K562 (cell line): ENCODE results near the gene STUB1.

Experiments used
- BRCA1 ChIP-seq, 2 experiments: fragments of 450-650 bp in 1 of 2; sonication (generic) in 1 of 2; formaldehyde crosslinking in 1 of 2; IDR thresholded peaks; 2 replicates each; pipeline versions ENCODE4 v1.5.0 to v1.6.1; 2017 to 2020; ENCODE audit warnings: mild to moderate bottlenecking in 1 of 2, missing genetic modification reagents in 1 of 2
- EP300 ChIP-seq: IDR thresholded peaks from 2 replicates; pipeline ENCODE4 v1.6.1; 2012; ENCODE audit warnings: low read length, improper control_type of control experiment
- KDM1A ChIP-seq, 2 experiments: fragments of 450-650 bp; IDR thresholded peaks; 2 replicates each; pipeline ENCODE4 v1.6.1; 2016; ENCODE audit warnings: mild to moderate bottlenecking in 2 of 2
- ZNF263 ChIP-seq: sonication (generic); formaldehyde crosslinking; IDR thresholded peaks from 2 replicates; pipeline ENCODE4 v1.8.0; 2022; ENCODE audit warnings: mild to moderate bottlenecking, missing genetic modification reagents, borderline replicate concordance
- TF ChIP-seq, protein P1 (sequence below), 3 experiments: IDR thresholded peaks in 2 of 3; conservative IDR thresholded peaks in 1 of 3; 2 replicates each; pipeline ENCODE4 v1.5.1; 2011 to 2012; ENCODE audit warnings: low read length in 3 of 3, mild to moderate bottlenecking in 3 of 3, control low read depth in 2 of 3, improper control_type of control experiment in 1 of 3, inconsistent platforms in 1 of 3, low read depth in 1 of 3, mixed read lengths in 1 of 3, moderate library complexity in 1 of 3; ENCODE audit not compliant: insufficient read depth in 2 of 3

DNA sequence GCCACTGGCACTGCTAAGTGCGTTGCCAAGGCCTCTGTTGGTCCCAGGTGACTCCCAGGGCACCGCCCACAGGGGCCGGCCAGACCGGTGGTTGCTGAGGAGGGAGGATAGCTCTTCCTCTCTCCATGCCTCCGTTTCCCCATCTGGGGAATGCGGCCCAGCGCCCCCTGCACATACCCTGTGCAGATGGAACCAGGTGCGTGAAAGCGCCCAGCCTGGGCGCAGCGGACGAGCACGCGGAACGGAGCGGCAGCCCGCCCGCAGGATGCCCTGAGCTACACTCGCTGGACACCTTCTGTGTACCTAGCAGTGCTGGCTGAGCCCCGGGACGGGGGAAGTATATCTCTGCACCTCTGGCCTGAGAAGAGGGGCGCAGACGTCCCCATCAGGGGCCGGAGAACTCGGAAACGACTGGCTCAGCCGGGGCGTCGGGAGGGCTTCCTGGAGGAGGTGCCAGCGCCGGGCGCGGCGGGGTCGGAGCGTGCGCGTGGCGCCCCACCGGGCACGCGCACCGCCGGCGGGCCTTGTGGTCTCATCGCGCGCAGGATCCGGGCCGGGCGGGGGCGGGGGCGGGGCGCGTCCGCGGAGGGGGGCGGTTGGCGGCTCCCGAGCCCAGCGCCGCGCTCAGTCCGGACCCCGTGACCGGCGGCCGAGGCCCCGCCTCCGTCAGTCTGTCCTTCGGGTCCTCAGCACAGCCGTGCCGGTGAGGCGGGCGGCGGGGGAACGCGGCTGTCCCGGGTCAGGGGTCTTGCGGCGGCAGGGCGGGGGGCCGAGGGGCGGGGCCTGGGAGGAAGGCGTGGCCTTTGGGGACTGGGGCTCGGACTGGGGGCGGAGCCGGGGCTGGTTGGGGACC is 46.5 kb downstream of the STUB1 start, which contains the start of the genes CCDC78 and HAGHL:
- no peak for TF ChIP-seq BRCA1 (IDR thresholded peaks at IDR 0.05)
- no peak for TF ChIP-seq BRCA1 (CRISPR knock-in tag; IDR thresholded peaks at IDR 0.05)
- TF ChIP-seq, protein P1, sequence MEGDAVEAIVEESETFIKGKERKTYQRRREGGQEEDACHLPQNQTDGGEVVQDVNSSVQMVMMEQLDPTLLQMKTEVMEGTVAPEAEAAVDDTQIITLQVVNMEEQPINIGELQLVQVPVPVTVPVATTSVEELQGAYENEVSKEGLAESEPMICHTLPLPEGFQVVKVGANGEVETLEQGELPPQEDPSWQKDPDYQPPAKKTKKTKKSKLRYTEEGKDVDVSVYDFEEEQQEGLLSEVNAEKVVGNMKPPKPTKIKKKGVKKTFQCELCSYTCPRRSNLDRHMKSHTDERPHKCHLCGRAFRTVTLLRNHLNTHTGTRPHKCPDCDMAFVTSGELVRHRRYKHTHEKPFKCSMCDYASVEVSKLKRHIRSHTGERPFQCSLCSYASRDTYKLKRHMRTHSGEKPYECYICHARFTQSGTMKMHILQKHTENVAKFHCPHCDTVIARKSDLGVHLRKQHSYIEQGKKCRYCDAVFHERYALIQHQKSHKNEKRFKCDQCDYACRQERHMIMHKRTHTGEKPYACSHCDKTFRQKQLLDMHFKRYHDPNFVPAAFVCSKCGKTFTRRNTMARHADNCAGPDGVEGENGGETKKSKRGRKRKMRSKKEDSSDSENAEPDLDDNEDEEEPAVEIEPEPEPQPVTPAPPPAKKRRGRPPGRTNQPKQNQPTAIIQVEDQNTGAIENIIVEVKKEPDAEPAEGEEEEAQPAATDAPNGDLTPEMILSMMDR (IDR thresholded peaks at IDR 0.05 in 2 of 3, conservative IDR thresholded peaks at IDR 0.05 in 1 of 3; ENCODE audit: insufficient read depth in 2 of 3, low read depth in 1 of 3, low read length in 3 of 3): no peak
- TF ChIP-seq ZNF263 (CRISPR knock-in tag): no peak
- no peak for TF ChIP-seq EP300
- no peak for TF ChIP-seq KDM1A (IDR thresholded peaks at IDR 0.05)
